ENCODE measurements around the gene ZNF532.

- TF ChIP-seq EZH2 (IDR thresholded peaks at IDR 0.05; ENCODE audit: borderline replicate concordance, low read length), result no peak
- TF ChIP-seq CTCF (IDR thresholded peaks at IDR 0.05; ENCODE audit: low read length), result no peak
Observed at GRCh38 chr18:58878640-58879039, 14.0 kb downstream of the ZNF532 start.

All from OCI-LY1 (cell line).